ENCODE results near the gene NR5A1.

GRCh38 chr9:124450241-124450924 lies 56.8 kb downstream of the NR5A1 start, which contains the start of gene ADGRD2:
- TF ChIP-seq EZH2phosphoT487 (IDR thresholded peaks at IDR 0.05; ENCODE audit: insufficient read depth, low read depth) (no peak), EZH2 (IDR thresholded peaks at IDR 0.05; ENCODE audit: insufficient read depth, poor library complexity, severe bottlenecking) (no peak)

Measured in GM23248 (cell line).